Ovary (tissue), 9 donors: ENCODE data around the gene AP5B1. TPM values are rescaled to one million over a fixed set of nuclear protein-coding genes. Genes with fewer than 3 reads are reported as not detected.
"Not testable (repeated sequence)": the region's sequence is repeated elsewhere in the genome, so short reads cannot be mapped to it uniquely, and the experiment has no call there.

Experiments
- DNase-seq, 5 donors: peaks; one replicate each; pipeline ENCODE4 v3.0.0-alpha.2; 2019 to 2020
- H3K27ac ChIP-seq, 2 donors: fragments of 200-600 bp; one replicate each; pipeline versions ENCODE4 v1.5.1 to v1.8.0; 2019 to 2022
- H3K27me3 ChIP-seq: fragments of 200-600 bp; one replicate; pipeline ENCODE4 v1.8.0; 2022
- H3K36me3 ChIP-seq: fragments of 200-600 bp; sonication (generic); one replicate; pipeline ENCODE4 v1.5.1; 2019
- H3K4me1 ChIP-seq: one replicate; pipeline ENCODE4 v1.8.1; 2013; ENCODE audit warnings: mild to moderate bottlenecking, moderate library complexity; ENCODE audit not compliant: insufficient read depth
- H3K4me3 ChIP-seq: fragments of 200-600 bp; sonication (generic); one replicate; pipeline ENCODE4 v1.5.1; 2017
- H3K9me3 ChIP-seq, 2 donors: fragments of 200-600 bp in 1 of 2; sonication (generic) in 1 of 2; one replicate each; pipeline versions ENCODE4 v1.5.1 to v1.8.1; 2013 to 2019; ENCODE audit warnings: mild to moderate bottlenecking in 1 of 2, moderate library complexity in 1 of 2
- EP300 ChIP-seq: sonication (generic); formaldehyde crosslinking; IDR thresholded peaks from one replicate; pipeline ENCODE4 v1.6.1; 2017; ENCODE audit warnings: antibody characterized with exemption
- POLR2A ChIP-seq: fragments of 450-650 bp; IDR thresholded peaks from one replicate; pipeline ENCODE4 v1.6.1; 2017; ENCODE audit warnings: antibody characterized with exemption, mild to moderate bottlenecking, moderate library complexity
- WGBS, 3 donors: extraction: QIAGEN DNeasy Blood & Tissue Kit in 1 of 3; methylation state at CpG; one replicate each; pipeline versions ENCODE4 v1.1.5 to v1.1.7; 2013 to 2017; 5-methylcytosine and 5-hydroxymethylcytosine counted together
- intact Hi-C, 4 donors: fragments of 100-400 bp; cut with DNase I; formaldehyde crosslinking; loops; one replicate each; pipeline versions ENCODE4 v1.11.0 to v1.15.1; 2022 to 2023
- polyA plus RNA-seq, 2 donors: library from polyadenylated mRNA; stranded (reverse); fragments of 200-250 nt in 1 of 2; fragments of 350-450 nt in 1 of 2; fragmentation: Illumina TruSeq in 1 of 2; extraction: RNeasy Lipid Tissue Mini Kit (QIAGEN cat#74804) in 1 of 2; gene quantifications; one replicate each; pipeline ENCODE4 v1.2.3, GENCODE V29; 2013 to 2014
- total RNA-seq, 7 donors: library from RNA; depleted of rRNA in 2 of 7; stranded (reverse); fragments of >200 nt in 2 of 7; fragmentation: NEBNext Ultra II Directional in 3 of 7; extraction: Animal tissue kit (Norgen Biotek cat#: 25700) in 3 of 7; gene quantifications; one replicate each; pipeline versions ENCODE4 v1.1.0 to v1.2.4, GENCODE V29; 2016 to 2023
- TF ChIP-seq, protein P1 (sequence below), 3 donors: fragments of 450-650 bp in 2 of 3; fragments of 200-600 bp in 1 of 3; IDR thresholded peaks; one replicate each; pipeline versions ENCODE4 v1.5.1 to v1.8.0; 2016 to 2022; ENCODE audit warnings: antibody characterized with exemption in 3 of 3, mild to moderate bottlenecking in 1 of 3
- donor health status: DM: no; HTN: no; CAD: no; lungs with moderate emphysema.
- donor health status: DM: no; HTN: no; CAD: no.
- donor health status: Bipolar disorder and iron deficiency.
- donor health status: DM: yes; HTN: yes; CAD: no.
- donor health status: DM: no; HTN: no; CAD: no.
- donor health status: DM: yes; HTN: yes; CAD: no.

Gene AP5B1
- total and polyA plus RNA-seq, 9 donors, result 2.3 to 14.7 (median 7.5) TPM

GRCh38 chr11:65764434-65764833, 16.3 kb downstream of the AP5B1 start:
- Histone ChIP-seq H3K4me3 (no peak overlapping the region), H3K9me3 (no peaks in the 10 kb centered on the region), H3K27ac (no peak overlapping the region), H3K27me3 (no peaks in the 10 kb centered on the region), H3K36me3 (no peaks in the 10 kb centered on the region), H3K4me1 (no peaks in the 10 kb centered on the region)
- intact Hi-C loops, result no loop called here
- DNase-seq, result no peak
- 78 to 79% (median 78%) methylated on average over 5 of the region's 5 CpGs for WGBS, 3 donors
- TF ChIP-seq POLR2A (no peak), EP300 (no peak)
- TF ChIP-seq, protein P1, sequence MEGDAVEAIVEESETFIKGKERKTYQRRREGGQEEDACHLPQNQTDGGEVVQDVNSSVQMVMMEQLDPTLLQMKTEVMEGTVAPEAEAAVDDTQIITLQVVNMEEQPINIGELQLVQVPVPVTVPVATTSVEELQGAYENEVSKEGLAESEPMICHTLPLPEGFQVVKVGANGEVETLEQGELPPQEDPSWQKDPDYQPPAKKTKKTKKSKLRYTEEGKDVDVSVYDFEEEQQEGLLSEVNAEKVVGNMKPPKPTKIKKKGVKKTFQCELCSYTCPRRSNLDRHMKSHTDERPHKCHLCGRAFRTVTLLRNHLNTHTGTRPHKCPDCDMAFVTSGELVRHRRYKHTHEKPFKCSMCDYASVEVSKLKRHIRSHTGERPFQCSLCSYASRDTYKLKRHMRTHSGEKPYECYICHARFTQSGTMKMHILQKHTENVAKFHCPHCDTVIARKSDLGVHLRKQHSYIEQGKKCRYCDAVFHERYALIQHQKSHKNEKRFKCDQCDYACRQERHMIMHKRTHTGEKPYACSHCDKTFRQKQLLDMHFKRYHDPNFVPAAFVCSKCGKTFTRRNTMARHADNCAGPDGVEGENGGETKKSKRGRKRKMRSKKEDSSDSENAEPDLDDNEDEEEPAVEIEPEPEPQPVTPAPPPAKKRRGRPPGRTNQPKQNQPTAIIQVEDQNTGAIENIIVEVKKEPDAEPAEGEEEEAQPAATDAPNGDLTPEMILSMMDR (IDR thresholded peaks at IDR 0.05), result no peak

GRCh38 chr11:65762816-65763215, 18.0 kb downstream of the AP5B1 start:
- H3K9me3 ChIP-seq, H3K4me3 ChIP-seq, H3K4me1 ChIP-seq, H3K27me3 ChIP-seq, H3K27ac ChIP-seq, DNase-seq, H3K36me3 ChIP-seq, intact Hi-C loops: not testable (repeated sequence)
- WGBS, 3 donors, result 90 to 93% (median 92%) methylated on average over 20 to 29 of the region's 29 CpGs

- H3K9me3 ChIP-seq, H3K4me1 ChIP-seq, H3K27ac ChIP-seq, H3K4me3 ChIP-seq, H3K36me3 ChIP-seq, intact Hi-C loops, H3K27me3 ChIP-seq, DNase-seq: not testable (repeated sequence)
- WGBS, 3 donors, result 65 to 77% (median 67%) methylated on average over 5 of the region's 5 CpGs
These were observed 18.6 kb downstream of the AP5B1 start for GRCh38 chr11:65762169-65762568.

DNA sequence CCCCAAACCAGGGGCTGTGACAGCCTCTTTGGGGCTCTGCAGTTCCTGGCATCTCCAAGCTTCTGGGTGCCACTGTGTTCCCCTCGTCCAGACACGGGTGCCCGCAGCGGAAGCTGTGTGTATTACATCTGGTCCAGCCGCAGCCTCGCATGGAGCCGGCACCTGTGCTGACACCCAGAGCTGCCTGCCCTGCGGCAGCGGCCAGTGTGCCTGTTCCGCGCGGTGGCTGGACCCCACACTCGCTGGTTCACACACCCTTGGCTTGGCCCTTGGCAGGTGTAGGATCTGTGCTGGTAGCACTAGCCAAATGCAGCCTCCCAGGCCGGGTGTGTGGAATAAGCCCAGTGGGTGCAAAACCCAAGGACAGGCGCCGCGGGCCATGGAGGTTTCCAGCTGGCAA, 35.7 kb downstream of the AP5B1 start:
- Histone ChIP-seq H3K27ac (no peak overlapping the region), H3K36me3 (no peaks in the 10 kb centered on the region), H3K4me1 (no peaks in the 10 kb centered on the region), H3K27me3 (no peaks in the 10 kb centered on the region), H3K4me3 (no peak overlapping the region), H3K9me3 (no peaks in the 10 kb centered on the region)
- 89 to 93% (median 91%) methylated on average over 14 to 17 of the region's 17 CpGs for WGBS, 3 donors
- intact Hi-C loops, result no loop called here
- TF ChIP-seq POLR2A, result no peak
- TF ChIP-seq EP300, result no peak
- TF ChIP-seq, protein P1 (IDR thresholded peaks at IDR 0.05), result no peak
- DNase-seq, result no peak

DNA sequence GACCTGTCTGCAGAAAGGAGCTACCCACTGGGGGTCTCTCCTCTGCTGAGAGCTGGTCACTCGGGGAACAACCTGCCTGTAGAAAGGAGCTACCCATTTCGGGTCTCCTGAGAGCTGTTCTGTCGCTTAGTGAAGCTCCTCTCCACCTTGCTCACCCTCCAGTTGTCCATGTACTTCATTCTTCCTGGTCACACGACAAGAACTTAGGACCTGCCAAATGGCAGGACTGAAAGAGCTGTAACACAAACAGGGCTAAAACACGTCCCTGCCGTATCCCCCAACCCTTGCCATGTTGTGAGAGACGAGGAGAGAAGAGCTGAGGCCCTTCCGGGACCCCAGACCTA, 36.1 kb downstream of the AP5B1 start:
- no peaks in the 10 kb centered on the region for H3K36me3 ChIP-seq
- WGBS, 3 donors, result 72 to 80% (median 73%) methylated on average over 8 of the region's 8 CpGs
- H3K27ac ChIP-seq, result no peak overlapping the region
- intact Hi-C loops, result no loop called here
- H3K27me3 ChIP-seq, result no peaks in the 10 kb centered on the region
- no peak for DNase-seq
- TF ChIP-seq, protein P1 (IDR thresholded peaks at IDR 0.05), result no peak
- TF ChIP-seq POLR2A (no peak), EP300 (no peak)
- no peaks in the 10 kb centered on the region for H3K4me1 ChIP-seq
- no peaks in the 10 kb centered on the region for H3K9me3 ChIP-seq
- H3K4me3 ChIP-seq, result no peak overlapping the region
